ENCODE results near the gene IQGAP2. TPM values are rescaled to one million over a fixed set of nuclear protein-coding genes. Genes with fewer than 3 reads are reported as not detected.

The IQGAP2 gene
- polyA plus RNA-seq, 1 donor (not counting 4 experiments of a cell fraction or from before 2014, with no cell fraction given), result 0.14 TPM

DNA sequence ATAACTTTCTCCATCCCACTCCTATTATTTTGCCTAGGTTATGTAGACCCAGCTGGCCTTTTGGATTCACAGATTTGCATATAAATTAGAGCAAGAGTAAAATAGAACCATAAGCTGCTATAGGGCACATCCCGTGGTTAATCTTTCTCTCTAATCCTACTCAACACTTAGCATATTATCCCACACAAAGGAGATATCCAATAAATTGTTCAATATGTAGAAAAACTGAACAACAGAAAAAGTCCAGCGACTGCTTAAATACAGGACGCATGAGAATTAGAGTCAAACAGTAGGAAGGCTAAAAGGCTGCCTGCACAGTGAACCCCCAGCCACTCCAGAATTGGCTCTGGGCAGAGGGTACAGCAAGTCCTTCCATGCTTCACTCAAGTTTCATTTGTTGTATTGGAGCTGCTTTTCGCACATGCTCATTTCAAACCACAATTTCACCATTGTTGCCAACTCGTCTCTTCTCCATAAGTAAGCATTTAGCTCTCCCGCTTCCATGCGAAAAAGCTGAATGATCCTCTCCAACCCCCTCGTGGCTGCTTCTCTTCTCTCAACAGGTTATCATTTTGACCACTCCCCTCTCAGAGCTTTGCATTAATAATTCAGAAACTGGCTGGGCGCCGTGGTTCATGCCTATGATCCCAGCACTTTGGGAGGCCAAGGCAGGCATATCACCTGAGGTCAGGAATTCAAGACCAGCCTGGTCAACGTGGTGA lies 14.1 kb upstream of the IQGAP2 start:
- H3K4me3 ChIP-seq (ENCODE audit: control insufficient read depth in 2 of 3, extremely low read depth in 1 of 3, insufficient read depth in 2 of 3, low read depth in 1 of 3, low read length in 3 of 3), result no peak overlapping the region
- TF ChIP-seq, protein P1, sequence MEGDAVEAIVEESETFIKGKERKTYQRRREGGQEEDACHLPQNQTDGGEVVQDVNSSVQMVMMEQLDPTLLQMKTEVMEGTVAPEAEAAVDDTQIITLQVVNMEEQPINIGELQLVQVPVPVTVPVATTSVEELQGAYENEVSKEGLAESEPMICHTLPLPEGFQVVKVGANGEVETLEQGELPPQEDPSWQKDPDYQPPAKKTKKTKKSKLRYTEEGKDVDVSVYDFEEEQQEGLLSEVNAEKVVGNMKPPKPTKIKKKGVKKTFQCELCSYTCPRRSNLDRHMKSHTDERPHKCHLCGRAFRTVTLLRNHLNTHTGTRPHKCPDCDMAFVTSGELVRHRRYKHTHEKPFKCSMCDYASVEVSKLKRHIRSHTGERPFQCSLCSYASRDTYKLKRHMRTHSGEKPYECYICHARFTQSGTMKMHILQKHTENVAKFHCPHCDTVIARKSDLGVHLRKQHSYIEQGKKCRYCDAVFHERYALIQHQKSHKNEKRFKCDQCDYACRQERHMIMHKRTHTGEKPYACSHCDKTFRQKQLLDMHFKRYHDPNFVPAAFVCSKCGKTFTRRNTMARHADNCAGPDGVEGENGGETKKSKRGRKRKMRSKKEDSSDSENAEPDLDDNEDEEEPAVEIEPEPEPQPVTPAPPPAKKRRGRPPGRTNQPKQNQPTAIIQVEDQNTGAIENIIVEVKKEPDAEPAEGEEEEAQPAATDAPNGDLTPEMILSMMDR (optimal IDR thresholded peaks at IDR 0.05 in 1 of 3, IDR thresholded peaks at IDR 0.05 in 1 of 3, conservative IDR thresholded peaks at IDR 0.05 in 1 of 3; ENCODE audit: extremely low read depth in 1 of 3, insufficient read depth in 2 of 3, low read length in 3 of 3), result no peak
- no peak for TF ChIP-seq EZH2 (IDR thresholded peaks at IDR 0.05; ENCODE audit: low read length)
- no peaks in the 10 kb centered on the region for H3K9me1 ChIP-seq (ENCODE audit: control insufficient read depth, extremely low read depth, insufficient read depth, low read length)
- no peaks in the 10 kb centered on the region for H3K36me3 ChIP-seq (ENCODE audit: control insufficient read depth in 2 of 2, extremely low read depth in 1 of 2, insufficient read depth in 2 of 2, low read length in 2 of 2)
- FAIRE-seq (no peak), DNase-seq (ENCODE audit: low read depth, low spot score) (no peak)
- no peaks in the 10 kb centered on the region for H3K79me2 ChIP-seq (ENCODE audit: control insufficient read depth, insufficient read depth, low read length)
- H3K4me2 ChIP-seq (ENCODE audit: control insufficient read depth, extremely low read depth, insufficient read depth, low read depth, low read length), result no peak overlapping the region
- no peaks in the 10 kb centered on the region for H3K27me3 ChIP-seq (ENCODE audit: control insufficient read depth, extremely low read depth, insufficient read depth, low read length)
- dilution Hi-C loops (cut with MboI; ENCODE audit: extremely low pct_ligation_motif_present, low sequenced_read_pairs), result no loop called here
- no peak overlapping the region for H2AFZ ChIP-seq (ENCODE audit: control insufficient read depth, low read length)
- H3K4me1 ChIP-seq (ENCODE audit: control insufficient read depth, extremely low read depth, insufficient read depth, low read length), result no peaks in the 10 kb centered on the region
- H4K20me1 ChIP-seq (ENCODE audit: control insufficient read depth, extremely low read depth, insufficient read depth, low read length), result no peaks in the 10 kb centered on the region
- no peaks in the 10 kb centered on the region for H3K9me3 ChIP-seq (ENCODE audit: control insufficient read depth, low read depth, low read length)
- H3K9ac ChIP-seq (ENCODE audit: control insufficient read depth, extremely low read depth, insufficient read depth, low read length), result no peak overlapping the region
- no peak overlapping the region for H3K27ac ChIP-seq (ENCODE audit: control insufficient read depth, insufficient read depth, low read length)

DNA sequence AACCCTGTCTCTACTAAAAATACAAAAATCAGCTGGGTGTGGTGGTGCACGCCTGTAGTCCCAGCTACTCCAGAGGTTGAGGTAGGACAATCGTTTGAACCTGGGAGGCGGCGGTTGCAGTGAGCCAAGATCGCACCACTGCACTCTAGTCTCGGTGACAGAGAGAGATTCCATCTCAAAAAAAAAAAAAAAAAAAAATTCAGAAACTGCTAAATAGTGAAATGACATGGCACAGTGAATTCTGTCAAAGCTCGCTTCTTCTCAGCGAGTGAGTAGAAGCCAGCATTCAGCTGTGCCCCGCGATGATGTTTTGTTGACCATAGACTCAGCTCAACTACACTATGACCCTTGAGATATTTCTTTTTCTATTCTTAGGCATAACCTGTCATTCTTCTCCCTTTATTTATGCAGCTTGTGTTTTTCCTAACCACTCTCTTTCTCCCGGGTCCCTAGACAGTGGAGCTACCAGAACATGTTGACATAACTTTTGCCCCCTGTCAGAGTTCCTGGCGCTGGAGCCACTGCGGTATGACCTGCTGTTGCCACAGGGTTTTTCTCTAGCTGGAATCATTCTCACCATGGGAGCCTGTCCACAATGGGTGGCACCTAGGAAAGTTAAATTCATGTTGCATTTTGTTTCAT lies 13.5 kb upstream of the IQGAP2 start:
- no peak for TF ChIP-seq EZH2 (IDR thresholded peaks at IDR 0.05; ENCODE audit: low read length)
- TF ChIP-seq, protein P1 (optimal IDR thresholded peaks at IDR 0.05 in 1 of 3, IDR thresholded peaks at IDR 0.05 in 1 of 3, conservative IDR thresholded peaks at IDR 0.05 in 1 of 3; ENCODE audit: extremely low read depth in 1 of 3, insufficient read depth in 2 of 3, low read length in 3 of 3), result no peak
- FAIRE-seq, result no peak
- H3K4me3 ChIP-seq (ENCODE audit: control insufficient read depth in 2 of 3, extremely low read depth in 1 of 3, insufficient read depth in 2 of 3, low read depth in 1 of 3, low read length in 3 of 3), result no peak overlapping the region
- no peaks in the 10 kb centered on the region for H4K20me1 ChIP-seq (ENCODE audit: control insufficient read depth, extremely low read depth, insufficient read depth, low read length)
- no peak overlapping the region for H2AFZ ChIP-seq (ENCODE audit: control insufficient read depth, low read length)
- dilution Hi-C loops (cut with MboI; ENCODE audit: extremely low pct_ligation_motif_present, low sequenced_read_pairs), result no loop called here
- H3K9me1 ChIP-seq (ENCODE audit: control insufficient read depth, extremely low read depth, insufficient read depth, low read length), result no peaks in the 10 kb centered on the region
- DNase-seq (ENCODE audit: low read depth, low spot score), result no peak
- H3K4me2 ChIP-seq (ENCODE audit: control insufficient read depth, extremely low read depth, insufficient read depth, low read depth, low read length), result no peak overlapping the region
- no peak overlapping the region for H3K27ac ChIP-seq (ENCODE audit: control insufficient read depth, insufficient read depth, low read length)
- H3K27me3 ChIP-seq (ENCODE audit: control insufficient read depth, extremely low read depth, insufficient read depth, low read length), result no peaks in the 10 kb centered on the region
- H3K4me1 ChIP-seq (ENCODE audit: control insufficient read depth, extremely low read depth, insufficient read depth, low read length), result no peaks in the 10 kb centered on the region
- H3K36me3 ChIP-seq (ENCODE audit: control insufficient read depth in 2 of 2, extremely low read depth in 1 of 2, insufficient read depth in 2 of 2, low read length in 2 of 2), result no peaks in the 10 kb centered on the region
- no peaks in the 10 kb centered on the region for H3K79me2 ChIP-seq (ENCODE audit: control insufficient read depth, insufficient read depth, low read length)
- H3K9ac ChIP-seq (ENCODE audit: control insufficient read depth, extremely low read depth, insufficient read depth, low read length), result no peak overlapping the region
- no peaks in the 10 kb centered on the region for H3K9me3 ChIP-seq (ENCODE audit: control insufficient read depth, low read depth, low read length)

All from keratinocyte (primary cell).